Stimulated activated CD8-positive, alpha-beta memory T cell treated with anti-CD3 and anti-CD28 coated beads, Interleukin-4, amount 100 ng/mL, for 24 hours (primary cell): ENCODE measurements around the gene EBPL.
"Not testable (repeated sequence)": the region's sequence is repeated elsewhere in the genome, so short reads cannot be mapped to it uniquely, and the experiment has no call there.

Source experiments
- DNase-seq: peaks from one replicate; pipeline ENCODE4 v3.0.0-alpha.2; 2020; ENCODE audit warnings: low read depth

EBPL gene

GRCh38 chr13:49690995-49691784 is at the start of gene EBPL:
Gene EBPL (minus strand): TSS chr13:49691486. CDS start chr13:49691424, 62 bp downstream.
- peak; percentile 89 for DNase-seq

GRCh38 chr13:49740870-49741269 is 49.6 kb upstream of the EBPL start:
- DNase-seq: no peak

GRCh38 chr13:49739498-49740187 is 48.4 kb upstream of the EBPL start:
- no peak for DNase-seq

GRCh38 chr13:49733181-49733951 is 42.1 kb upstream of the EBPL start:
- DNase-seq: no peak

GRCh38 chr13:49731766-49732165 is 40.5 kb upstream of the EBPL start:
- no peak for DNase-seq

GRCh38 chr13:49716615-49717014 is 25.3 kb upstream of the EBPL start:
- no peak for DNase-seq

GRCh38 chr13:49714757-49715156 is 23.5 kb upstream of the EBPL start:
- no peak for DNase-seq

GRCh38 chr13:49711218-49711863 is 20.1 kb upstream of the EBPL start:
- no peak for DNase-seq

- DNase-seq: not testable (repeated sequence)
Measured at GRCh38 chr13:49704264-49704663, 13.0 kb upstream of the EBPL start.

- DNase-seq: no peak
Measured at GRCh38 chr13:49701491-49701890, 10.2 kb upstream of the EBPL start.

- DNase-seq: no peak
Measured at GRCh38 chr13:49697468-49697867, 6.2 kb upstream of the EBPL start.

GRCh38 chr13:49694446-49694845 is 3.2 kb upstream of the EBPL start:
- no peak for DNase-seq

- no peak for DNase-seq
Measured at GRCh38 chr13:49693877-49694276, 2.6 kb upstream of the EBPL start.

GRCh38 chr13:49693191-49693733 is 2.0 kb upstream of the EBPL start:
- no peak for DNase-seq

- no peak for DNase-seq
Measured at GRCh38 chr13:49690133-49690994, 922 bp downstream of the EBPL start.

GRCh38 chr13:49683489-49683888 is 7.8 kb downstream of the EBPL start:
- no peak for DNase-seq

- no peak for DNase-seq
Measured at GRCh38 chr13:49681842-49682435, 9.3 kb downstream of the EBPL start.

GRCh38 chr13:49679246-49679645 is 12.0 kb downstream of the EBPL start:
- no peak for DNase-seq

- DNase-seq: no peak
Measured at GRCh38 chr13:49678191-49678914, 12.9 kb downstream of the EBPL start.
